GM23338 (cell line): ENCODE results near the gene CPEB3.

ENCODE experiments used
- CTCF ChIP-seq, 2 experiments: fragments of 200-600 bp in 1 of 2; sonication (generic) in 1 of 2; conservative IDR thresholded peaks; 2 replicates each; pipeline versions ENCODE4 v1.5.1 to v1.6.1; 2016 to 2017; ENCODE audit warnings: antibody characterized with exemption in 2 of 2, low read depth in 2 of 2, mild to moderate bottlenecking in 2 of 2, moderate library complexity in 1 of 2
- EZH2 ChIP-seq: fragments of 200-600 bp; sonication (generic); IDR thresholded peaks from one replicate; pipeline ENCODE4 v1.8.0; 2017; ENCODE audit warnings: antibody characterized with exemption, mild to moderate bottlenecking, low read depth; ENCODE audit not compliant: unreplicated experiment
- EZH2phosphoT487 ChIP-seq: fragments of 200-600 bp; sonication (generic); IDR thresholded peaks from one replicate; pipeline ENCODE4 v1.8.1; 2018; ENCODE audit warnings: antibody characterized with exemption; ENCODE audit not compliant: unreplicated experiment
- JUNB ChIP-seq: IDR thresholded peaks from one replicate; pipeline ENCODE4 v1.6.1; 2016; ENCODE audit warnings: antibody characterized with exemption; ENCODE audit not compliant: unreplicated experiment
- NANOG ChIP-seq: IDR thresholded peaks from 2 replicates; pipeline ENCODE4 v1.6.1; 2016; ENCODE audit warnings: antibody characterized with exemption, borderline replicate concordance
- POLR2AphosphoS5 ChIP-seq: IDR thresholded peaks from 2 replicates; pipeline ENCODE4 v1.6.1; 2016; ENCODE audit warnings: antibody characterized with exemption, low read depth
- REST ChIP-seq: IDR thresholded peaks from one replicate; pipeline ENCODE4 v1.6.1; 2018; ENCODE audit warnings: antibody characterized with exemption; ENCODE audit not compliant: unreplicated experiment
- STAT1 ChIP-seq: IDR thresholded peaks from one replicate; pipeline ENCODE4 v1.6.1; 2016; ENCODE audit warnings: antibody characterized with exemption; ENCODE audit not compliant: unreplicated experiment
- ZNF331 ChIP-seq: fragments of 250-450 bp; sonication (Bioruptor Pico); IDR thresholded peaks from 2 replicates; pipeline ENCODE4 v1.5.0; 2020; ENCODE audit warnings: low read depth, mild to moderate bottlenecking, moderate library complexity

- no peak for TF ChIP-seq CTCF (conservative IDR thresholded peaks at IDR 0.05; ENCODE audit: low read depth in 2 of 2)
- no peak for TF ChIP-seq POLR2AphosphoS5
- TF ChIP-seq REST = no peak
- TF ChIP-seq JUNB = no peak
- TF ChIP-seq EZH2 = no peak
- no peak for TF ChIP-seq ZNF331 (CRISPR knock-in tag)
- TF ChIP-seq STAT1 = no peak
- TF ChIP-seq EZH2phosphoT487 = no peak
- TF ChIP-seq NANOG = no peak
These were observed 289.3 kb downstream of the CPEB3 start for GRCh38 chr10:92001581-92001980.
